ENCODE measurements around the gene BFAR. TPM values are rescaled to one million over a fixed set of nuclear protein-coding genes. Genes with fewer than 3 reads are reported as not detected.

Gene BFAR
- polyA plus RNA-seq, 1 donor from 2014 or later, result 63.5 TPM

GRCh38 chr16:14658063-14658462 is 25.3 kb downstream of the BFAR start:
- peaks cover 5% of the 10 kb centered on the region for H3K36me3 ChIP-seq (ENCODE audit: insufficient read depth, low read length)

DNA sequence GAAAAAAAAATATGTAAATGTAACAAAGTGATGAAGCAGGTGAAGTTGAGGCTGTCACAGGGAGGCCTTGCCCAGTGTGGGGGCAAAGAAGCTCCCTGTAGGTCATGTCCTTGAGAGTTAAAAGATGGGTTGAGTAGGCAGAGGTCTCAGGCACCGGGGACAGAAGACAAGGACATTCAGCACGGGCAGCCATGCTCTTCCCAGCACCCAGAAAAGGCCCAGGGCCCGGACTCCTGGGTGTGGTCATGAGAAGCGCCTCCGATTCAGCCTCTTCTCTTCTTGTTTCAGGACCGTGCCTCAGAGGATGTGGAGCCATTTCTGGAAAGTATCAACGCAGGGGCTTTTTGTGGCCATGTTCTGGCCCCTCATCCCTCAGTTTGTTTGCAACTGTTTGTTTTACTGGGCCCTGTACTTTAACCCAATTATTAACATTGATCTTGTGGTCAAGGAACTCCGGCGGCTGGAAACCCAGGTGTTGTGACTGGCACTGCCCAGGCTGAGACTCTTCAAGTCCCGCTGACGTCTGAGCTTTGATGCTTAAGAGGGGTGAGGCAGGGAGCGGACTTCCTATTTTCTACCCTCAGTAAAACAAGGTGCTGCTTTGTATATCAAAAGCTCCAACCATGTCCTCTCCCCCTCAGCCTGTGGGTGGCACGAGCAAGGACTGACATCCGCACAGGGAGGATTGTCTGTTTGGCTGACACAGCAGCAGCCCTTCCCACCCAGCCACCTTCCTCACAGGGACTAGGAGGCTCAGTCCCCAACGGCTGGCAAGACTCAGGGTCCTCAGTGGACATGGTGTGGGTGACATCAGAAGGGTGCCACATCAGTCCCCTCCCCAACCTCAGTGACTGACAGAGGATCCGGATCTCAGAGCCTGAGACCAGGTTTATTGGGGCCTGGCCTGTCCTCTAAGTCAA is 34.9 kb downstream of the BFAR start:
- Histone ChIP-seq H3K79me2 (replicated peaks; ENCODE audit: insufficient read depth, low read length) (no peaks in the 10 kb centered on the region), H3K27ac (ENCODE audit: low read length) (no peak overlapping the region), H3K4me2 (ENCODE audit: low read length) (no peak overlapping the region), H3K36me3 (ENCODE audit: insufficient read depth, low read length) (no peaks in the 10 kb centered on the region), H3K4me3 (ENCODE audit: low read length) (no peak overlapping the region), H3K9me2 (ENCODE audit: insufficient read depth, low read length) (no peaks in the 10 kb centered on the region), H3K9ac (ENCODE audit: low read length) (no peak overlapping the region), H3K9me3 (ENCODE audit: low read length) (no peaks in the 10 kb centered on the region), H4K20me1 (ENCODE audit: insufficient read depth) (no peaks in the 10 kb centered on the region), H3F3A (ENCODE audit: insufficient read depth, low read length, poor library complexity, severe bottlenecking) (no peaks in the 10 kb centered on the region), H3K27me3 (ENCODE audit: insufficient read depth, low read depth, low read length) (no peaks in the 10 kb centered on the region), H2AFZ (ENCODE audit: low read depth, low read length) (no peak overlapping the region)
- TF ChIP-seq, protein P1, sequence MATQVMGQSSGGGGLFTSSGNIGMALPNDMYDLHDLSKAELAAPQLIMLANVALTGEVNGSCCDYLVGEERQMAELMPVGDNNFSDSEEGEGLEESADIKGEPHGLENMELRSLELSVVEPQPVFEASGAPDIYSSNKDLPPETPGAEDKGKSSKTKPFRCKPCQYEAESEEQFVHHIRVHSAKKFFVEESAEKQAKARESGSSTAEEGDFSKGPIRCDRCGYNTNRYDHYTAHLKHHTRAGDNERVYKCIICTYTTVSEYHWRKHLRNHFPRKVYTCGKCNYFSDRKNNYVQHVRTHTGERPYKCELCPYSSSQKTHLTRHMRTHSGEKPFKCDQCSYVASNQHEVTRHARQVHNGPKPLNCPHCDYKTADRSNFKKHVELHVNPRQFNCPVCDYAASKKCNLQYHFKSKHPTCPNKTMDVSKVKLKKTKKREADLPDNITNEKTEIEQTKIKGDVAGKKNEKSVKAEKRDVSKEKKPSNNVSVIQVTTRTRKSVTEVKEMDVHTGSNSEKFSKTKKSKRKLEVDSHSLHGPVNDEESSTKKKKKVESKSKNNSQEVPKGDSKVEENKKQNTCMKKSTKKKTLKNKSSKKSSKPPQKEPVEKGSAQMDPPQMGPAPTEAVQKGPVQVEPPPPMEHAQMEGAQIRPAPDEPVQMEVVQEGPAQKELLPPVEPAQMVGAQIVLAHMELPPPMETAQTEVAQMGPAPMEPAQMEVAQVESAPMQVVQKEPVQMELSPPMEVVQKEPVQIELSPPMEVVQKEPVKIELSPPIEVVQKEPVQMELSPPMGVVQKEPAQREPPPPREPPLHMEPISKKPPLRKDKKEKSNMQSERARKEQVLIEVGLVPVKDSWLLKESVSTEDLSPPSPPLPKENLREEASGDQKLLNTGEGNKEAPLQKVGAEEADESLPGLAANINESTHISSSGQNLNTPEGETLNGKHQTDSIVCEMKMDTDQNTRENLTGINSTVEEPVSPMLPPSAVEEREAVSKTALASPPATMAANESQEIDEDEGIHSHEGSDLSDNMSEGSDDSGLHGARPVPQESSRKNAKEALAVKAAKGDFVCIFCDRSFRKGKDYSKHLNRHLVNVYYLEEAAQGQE (IDR thresholded peaks at IDR 0.05; ENCODE audit: borderline replicate concordance), result no peak
- TF ChIP-seq SMC3 (conservative IDR thresholded peaks at IDR 0.05; ENCODE audit: poor library complexity) (no peak), EP300 (conservative IDR thresholded peaks at IDR 0.05; ENCODE audit: poor library complexity, severe bottlenecking) (no peak), MXI1 (conservative IDR thresholded peaks at IDR 0.05; ENCODE audit: poor library complexity, severe bottlenecking) (no peak), TAF1 (IDR thresholded peaks at IDR 0.05; ENCODE audit: low read depth) (no peak), POLR2AphosphoS5 (IDR thresholded peaks at IDR 0.05) (no peak), RAD21 (conservative IDR thresholded peaks at IDR 0.05) (no peak), CTCF (IDR thresholded peaks at IDR 0.05; ENCODE audit: poor library complexity, severe bottlenecking) (no peak)

More at GRCh38 chr16:14658063-14658462, 25.3 kb downstream of the BFAR start:
- H3K4me2 ChIP-seq (ENCODE audit: low read length), result no peak overlapping the region
- H3F3A ChIP-seq (ENCODE audit: insufficient read depth, low read length, poor library complexity, severe bottlenecking), result no peaks in the 10 kb centered on the region
- peak overlapping the region; percentile 59 for H3K27ac ChIP-seq (ENCODE audit: low read length)
- peak overlapping the region; percentile 16 for H3K9ac ChIP-seq (ENCODE audit: low read length)
- no peaks in the 10 kb centered on the region for H3K9me2 ChIP-seq (ENCODE audit: insufficient read depth, low read length)
- H3K9me3 ChIP-seq (ENCODE audit: low read length), result no peaks in the 10 kb centered on the region
- no peak overlapping the region for H3K4me3 ChIP-seq (ENCODE audit: low read length)
- H3K79me2 ChIP-seq (replicated peaks; ENCODE audit: insufficient read depth, low read length), result no peaks in the 10 kb centered on the region
- no peaks in the 10 kb centered on the region for H4K20me1 ChIP-seq (ENCODE audit: insufficient read depth)
- H2AFZ ChIP-seq (ENCODE audit: low read depth, low read length), result no peak overlapping the region
- H3K27me3 ChIP-seq (ENCODE audit: insufficient read depth, low read depth, low read length), result no peaks in the 10 kb centered on the region
- TF ChIP-seq EP300 (conservative IDR thresholded peaks at IDR 0.05; ENCODE audit: poor library complexity, severe bottlenecking) (peak; percentile 39), SMC3 (conservative IDR thresholded peaks at IDR 0.05; ENCODE audit: poor library complexity) (no peak), EZH2 (IDR thresholded peaks at IDR 0.05; ENCODE audit: borderline replicate concordance, insufficient read depth, low read length, poor library complexity, severe bottlenecking) (no peak), CTCF (IDR thresholded peaks at IDR 0.05; ENCODE audit: poor library complexity, severe bottlenecking) (no peak), RAD21 (conservative IDR thresholded peaks at IDR 0.05) (no peak), MXI1 (conservative IDR thresholded peaks at IDR 0.05; ENCODE audit: poor library complexity, severe bottlenecking) (no peak)
- TF ChIP-seq, protein P1 (IDR thresholded peaks at IDR 0.05; ENCODE audit: borderline replicate concordance), result no peak

Data from neural cell (in vitro differentiated cells).